GM12878 (cell line): Measurements from ENCODE around the gene VTI1A.

Experiments used
- HDAC6 ChIP-seq: fragments of 200-600 bp; sonication (generic); IDR thresholded peaks from one replicate; pipeline ENCODE4 v1.8.0; 2017; ENCODE audit warnings: antibody characterized with exemption; ENCODE audit not compliant: unreplicated experiment
- NFYB ChIP-seq: IDR thresholded peaks from 2 replicates; pipeline ENCODE4 v1.6.1; 2011; ENCODE audit warnings: low read depth, mild to moderate bottlenecking, low read length, improper control_type of control experiment, moderate library complexity; ENCODE audit not compliant: insufficient read depth
- SIN3A ChIP-seq: IDR thresholded peaks from 2 replicates; pipeline ENCODE4 v1.6.1; 2012; ENCODE audit warnings: low read depth, low read length, improper control_type of control experiment
- SMC3 ChIP-seq: IDR thresholded peaks from 2 replicates; pipeline ENCODE4 v1.6.1; 2011; ENCODE audit warnings: low read length, improper control_type of control experiment, borderline replicate concordance
- TF ChIP-seq, protein P1 (sequence below), 3 experiments: IDR thresholded peaks in 2 of 3; conservative IDR thresholded peaks in 1 of 3; 2 replicates each; pipeline ENCODE4 v1.5.1; 2011; ENCODE audit warnings: low read depth in 3 of 3, low read length in 3 of 3, mild to moderate bottlenecking in 3 of 3, control low read depth in 2 of 3, moderate library complexity in 2 of 3, inconsistent platforms in 1 of 3, mixed read lengths in 1 of 3; ENCODE audit not compliant: control insufficient read depth in 2 of 3, insufficient read depth in 1 of 3; ENCODE audit errors: extremely low read depth in 1 of 3
- TF ChIP-seq, protein P2 (sequence below): fragments of 450-650 bp; IDR thresholded peaks from 2 replicates; pipeline ENCODE4 v1.6.1; 2017; ENCODE audit warnings: antibody characterized with exemption, mild to moderate bottlenecking, moderate library complexity

DNA sequence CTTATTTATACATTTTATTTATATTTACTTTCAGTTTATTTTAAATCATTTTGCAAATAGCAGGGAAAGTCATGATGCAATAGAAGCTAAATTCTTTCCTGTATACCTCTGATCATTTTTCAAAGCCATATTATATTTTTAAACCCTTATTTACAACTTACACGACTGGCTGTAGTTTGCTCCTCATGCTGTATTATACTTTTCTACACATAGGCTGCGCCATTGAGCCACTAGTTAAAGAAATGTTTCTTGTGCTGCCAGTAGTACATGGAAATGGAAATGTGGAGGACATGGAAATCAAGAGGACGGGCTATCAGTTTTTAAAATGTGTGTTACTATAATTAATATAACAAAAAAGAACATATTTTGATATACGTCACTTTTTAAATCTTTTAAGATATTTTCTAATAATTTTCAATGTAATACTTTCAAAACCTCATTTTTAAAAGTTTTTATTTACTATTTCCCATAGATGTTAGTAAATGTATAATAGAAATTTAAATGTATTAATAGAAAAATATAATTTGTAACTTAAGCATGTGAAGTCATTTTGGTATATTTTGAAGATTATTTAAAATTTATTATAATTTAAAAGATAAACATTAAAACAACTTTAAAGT lies 118.5 kb downstream of the VTI1A start:
- TF ChIP-seq HDAC6: no peak
- no peak for TF ChIP-seq NFYB
- TF ChIP-seq SIN3A: no peak
- peak; percentile 24; the same call in 1 of the 2 replicates for TF ChIP-seq SMC3
- TF ChIP-seq, protein P1, sequence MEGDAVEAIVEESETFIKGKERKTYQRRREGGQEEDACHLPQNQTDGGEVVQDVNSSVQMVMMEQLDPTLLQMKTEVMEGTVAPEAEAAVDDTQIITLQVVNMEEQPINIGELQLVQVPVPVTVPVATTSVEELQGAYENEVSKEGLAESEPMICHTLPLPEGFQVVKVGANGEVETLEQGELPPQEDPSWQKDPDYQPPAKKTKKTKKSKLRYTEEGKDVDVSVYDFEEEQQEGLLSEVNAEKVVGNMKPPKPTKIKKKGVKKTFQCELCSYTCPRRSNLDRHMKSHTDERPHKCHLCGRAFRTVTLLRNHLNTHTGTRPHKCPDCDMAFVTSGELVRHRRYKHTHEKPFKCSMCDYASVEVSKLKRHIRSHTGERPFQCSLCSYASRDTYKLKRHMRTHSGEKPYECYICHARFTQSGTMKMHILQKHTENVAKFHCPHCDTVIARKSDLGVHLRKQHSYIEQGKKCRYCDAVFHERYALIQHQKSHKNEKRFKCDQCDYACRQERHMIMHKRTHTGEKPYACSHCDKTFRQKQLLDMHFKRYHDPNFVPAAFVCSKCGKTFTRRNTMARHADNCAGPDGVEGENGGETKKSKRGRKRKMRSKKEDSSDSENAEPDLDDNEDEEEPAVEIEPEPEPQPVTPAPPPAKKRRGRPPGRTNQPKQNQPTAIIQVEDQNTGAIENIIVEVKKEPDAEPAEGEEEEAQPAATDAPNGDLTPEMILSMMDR (IDR thresholded peaks at IDR 0.05 in 2 of 3, conservative IDR thresholded peaks at IDR 0.05 in 1 of 3; ENCODE audit: control insufficient read depth in 2 of 3, extremely low read depth in 1 of 3, insufficient read depth in 1 of 3, low read depth in 3 of 3, low read length in 3 of 3): peak; percentile 48 to 58 (median 54)
- TF ChIP-seq, protein P2, sequence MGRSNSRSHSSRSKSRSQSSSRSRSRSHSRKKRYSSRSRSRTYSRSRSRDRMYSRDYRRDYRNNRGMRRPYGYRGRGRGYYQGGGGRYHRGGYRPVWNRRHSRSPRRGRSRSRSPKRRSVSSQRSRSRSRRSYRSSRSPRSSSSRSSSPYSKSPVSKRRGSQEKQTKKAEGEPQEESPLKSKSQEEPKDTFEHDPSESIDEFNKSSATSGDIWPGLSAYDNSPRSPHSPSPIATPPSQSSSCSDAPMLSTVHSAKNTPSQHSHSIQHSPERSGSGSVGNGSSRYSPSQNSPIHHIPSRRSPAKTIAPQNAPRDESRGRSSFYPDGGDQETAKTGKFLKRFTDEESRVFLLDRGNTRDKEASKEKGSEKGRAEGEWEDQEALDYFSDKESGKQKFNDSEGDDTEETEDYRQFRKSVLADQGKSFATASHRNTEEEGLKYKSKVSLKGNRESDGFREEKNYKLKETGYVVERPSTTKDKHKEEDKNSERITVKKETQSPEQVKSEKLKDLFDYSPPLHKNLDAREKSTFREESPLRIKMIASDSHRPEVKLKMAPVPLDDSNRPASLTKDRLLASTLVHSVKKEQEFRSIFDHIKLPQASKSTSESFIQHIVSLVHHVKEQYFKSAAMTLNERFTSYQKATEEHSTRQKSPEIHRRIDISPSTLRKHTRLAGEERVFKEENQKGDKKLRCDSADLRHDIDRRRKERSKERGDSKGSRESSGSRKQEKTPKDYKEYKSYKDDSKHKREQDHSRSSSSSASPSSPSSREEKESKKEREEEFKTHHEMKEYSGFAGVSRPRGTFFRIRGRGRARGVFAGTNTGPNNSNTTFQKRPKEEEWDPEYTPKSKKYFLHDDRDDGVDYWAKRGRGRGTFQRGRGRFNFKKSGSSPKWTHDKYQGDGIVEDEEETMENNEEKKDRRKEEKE: no peak
